ENCODE measurements around the gene FRMPD4. TPM values are rescaled to one million over a fixed set of nuclear protein-coding genes. Genes with fewer than 3 reads are reported as not detected.

The FRMPD4 gene
- total RNA-seq, 1 experiment from 2014 or later = 1.4 TPM

DNA sequence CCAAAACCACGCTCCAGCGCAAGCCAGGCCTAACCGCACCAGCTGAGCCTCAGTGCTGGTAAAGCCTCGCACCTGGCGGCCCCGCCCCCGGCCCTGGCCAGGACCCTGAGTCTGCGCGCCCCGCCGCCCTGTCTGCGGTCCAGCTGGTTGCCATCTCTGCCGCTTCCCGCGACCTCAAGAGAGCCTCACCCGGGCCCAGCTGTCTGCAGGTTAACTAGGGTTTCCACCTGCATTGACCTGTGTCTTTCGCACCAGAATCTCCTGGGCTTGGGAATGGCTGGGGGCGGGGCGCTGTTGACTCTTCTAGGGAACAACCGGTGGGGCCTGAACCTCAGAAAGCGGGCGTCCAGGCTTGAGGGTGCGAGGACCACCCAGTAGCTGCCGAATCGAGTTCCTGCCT, 445.3 kb downstream of the FRMPD4 start:
- peak; percentile 8 for DNase-seq (ENCODE audit: low spot score)

More for the DNA sequence above, 445.3 kb downstream of the FRMPD4 start:
- Mint-ChIP-seq H3K27ac (no peak overlapping the region), H3K4me1 (peaks cover 4% of the 10 kb centered on the region; the same call in 1 of the 2 replicates), H3K27me3 (ENCODE audit: low read depth) (no peaks in the 10 kb centered on the region), H3K36me3 (no peaks in the 10 kb centered on the region), H3K4me3 (no peak overlapping the region), H3K9me3 (no peaks in the 10 kb centered on the region)
- peak; percentile 53 for ATAC-seq
- TF ChIP-seq, protein P1, sequence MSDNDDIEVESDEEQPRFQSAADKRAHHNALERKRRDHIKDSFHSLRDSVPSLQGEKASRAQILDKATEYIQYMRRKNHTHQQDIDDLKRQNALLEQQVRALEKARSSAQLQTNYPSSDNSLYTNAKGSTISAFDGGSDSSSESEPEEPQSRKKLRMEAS (CRISPR knock-in tag; IDR thresholded peaks at IDR 0.05) = no peak
- TF ChIP-seq TCF7 (CRISPR knock-in tag; IDR thresholded peaks at IDR 0.05; ENCODE audit: low read depth) (no peak), OVOL2 (CRISPR knock-in tag; IDR thresholded peaks at IDR 0.05; ENCODE audit: borderline replicate concordance) (no peak), ELF4 (CRISPR knock-in tag; IDR thresholded peaks at IDR 0.05; ENCODE audit: low read depth) (no peak), ZNF416 (CRISPR knock-in tag; IDR thresholded peaks at IDR 0.05) (no peak), JUN (CRISPR knock-in tag; IDR thresholded peaks at IDR 0.05) (no peak), E2F5 (CRISPR knock-in tag; IDR thresholded peaks at IDR 0.05) (no peak), STAT6 (CRISPR knock-in tag; conservative IDR thresholded peaks at IDR 0.05; ENCODE audit: low read depth) (no peak), JAZF1 (CRISPR knock-in tag; IDR thresholded peaks at IDR 0.05) (no peak), USF2 (CRISPR knock-in tag; IDR thresholded peaks at IDR 0.05) (no peak), ZNF423 (CRISPR knock-in tag; IDR thresholded peaks at IDR 0.05) (no peak), NFE2L1 (CRISPR knock-in tag; IDR thresholded peaks at IDR 0.05) (no peak), MXD4 (CRISPR knock-in tag; IDR thresholded peaks at IDR 0.05; ENCODE audit: borderline replicate concordance) (no peak)
- TF ChIP-seq, protein P2, sequence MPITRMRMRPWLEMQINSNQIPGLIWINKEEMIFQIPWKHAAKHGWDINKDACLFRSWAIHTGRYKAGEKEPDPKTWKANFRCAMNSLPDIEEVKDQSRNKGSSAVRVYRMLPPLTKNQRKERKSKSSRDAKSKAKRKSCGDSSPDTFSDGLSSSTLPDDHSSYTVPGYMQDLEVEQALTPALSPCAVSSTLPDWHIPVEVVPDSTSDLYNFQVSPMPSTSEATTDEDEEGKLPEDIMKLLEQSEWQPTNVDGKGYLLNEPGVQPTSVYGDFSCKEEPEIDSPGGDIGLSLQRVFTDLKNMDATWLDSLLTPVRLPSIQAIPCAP (CRISPR knock-in tag; IDR thresholded peaks at IDR 0.05) = no peak
- TF ChIP-seq, protein P3, sequence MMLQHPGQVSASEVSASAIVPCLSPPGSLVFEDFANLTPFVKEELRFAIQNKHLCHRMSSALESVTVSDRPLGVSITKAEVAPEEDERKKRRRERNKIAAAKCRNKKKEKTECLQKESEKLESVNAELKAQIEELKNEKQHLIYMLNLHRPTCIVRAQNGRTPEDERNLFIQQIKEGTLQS (CRISPR knock-in tag; conservative IDR thresholded peaks at IDR 0.05) = no peak
- TF ChIP-seq, protein P4, sequence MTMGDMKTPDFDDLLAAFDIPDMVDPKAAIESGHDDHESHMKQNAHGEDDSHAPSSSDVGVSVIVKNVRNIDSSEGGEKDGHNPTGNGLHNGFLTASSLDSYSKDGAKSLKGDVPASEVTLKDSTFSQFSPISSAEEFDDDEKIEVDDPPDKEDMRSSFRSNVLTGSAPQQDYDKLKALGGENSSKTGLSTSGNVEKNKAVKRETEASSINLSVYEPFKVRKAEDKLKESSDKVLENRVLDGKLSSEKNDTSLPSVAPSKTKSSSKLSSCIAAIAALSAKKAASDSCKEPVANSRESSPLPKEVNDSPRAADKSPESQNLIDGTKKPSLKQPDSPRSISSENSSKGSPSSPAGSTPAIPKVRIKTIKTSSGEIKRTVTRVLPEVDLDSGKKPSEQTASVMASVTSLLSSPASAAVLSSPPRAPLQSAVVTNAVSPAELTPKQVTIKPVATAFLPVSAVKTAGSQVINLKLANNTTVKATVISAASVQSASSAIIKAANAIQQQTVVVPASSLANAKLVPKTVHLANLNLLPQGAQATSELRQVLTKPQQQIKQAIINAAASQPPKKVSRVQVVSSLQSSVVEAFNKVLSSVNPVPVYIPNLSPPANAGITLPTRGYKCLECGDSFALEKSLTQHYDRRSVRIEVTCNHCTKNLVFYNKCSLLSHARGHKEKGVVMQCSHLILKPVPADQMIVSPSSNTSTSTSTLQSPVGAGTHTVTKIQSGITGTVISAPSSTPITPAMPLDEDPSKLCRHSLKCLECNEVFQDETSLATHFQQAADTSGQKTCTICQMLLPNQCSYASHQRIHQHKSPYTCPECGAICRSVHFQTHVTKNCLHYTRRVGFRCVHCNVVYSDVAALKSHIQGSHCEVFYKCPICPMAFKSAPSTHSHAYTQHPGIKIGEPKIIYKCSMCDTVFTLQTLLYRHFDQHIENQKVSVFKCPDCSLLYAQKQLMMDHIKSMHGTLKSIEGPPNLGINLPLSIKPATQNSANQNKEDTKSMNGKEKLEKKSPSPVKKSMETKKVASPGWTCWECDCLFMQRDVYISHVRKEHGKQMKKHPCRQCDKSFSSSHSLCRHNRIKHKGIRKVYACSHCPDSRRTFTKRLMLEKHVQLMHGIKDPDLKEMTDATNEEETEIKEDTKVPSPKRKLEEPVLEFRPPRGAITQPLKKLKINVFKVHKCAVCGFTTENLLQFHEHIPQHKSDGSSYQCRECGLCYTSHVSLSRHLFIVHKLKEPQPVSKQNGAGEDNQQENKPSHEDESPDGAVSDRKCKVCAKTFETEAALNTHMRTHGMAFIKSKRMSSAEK (CRISPR knock-in tag; IDR thresholded peaks at IDR 0.05; ENCODE audit: borderline replicate concordance) = no peak
- ChIA-PET POLR2A (no interaction called here), CTCF (no interaction called here)

Measured in WTC11 (cell line).